ENCODE measurements around the gene TSPAN5.

Gene TSPAN5

GRCh38 chr4:98484031-98484430 is 174.4 kb downstream of the TSPAN5 start:
- Histone ChIP-seq H4K91ac (ENCODE audit: low read depth, low read length, poor library complexity) (no peak overlapping the region), H3K4me3 (ENCODE audit: low read length in 2 of 2) (no peak overlapping the region), H4K8ac (ENCODE audit: low read depth, low read length) (no peak overlapping the region), H3K36me3 (replicated peaks in 1 of 2; ENCODE audit: control insufficient read depth in 2 of 2, insufficient read depth in 2 of 2, low read length in 2 of 2) (no peaks in the 10 kb centered on the region), H2BK15ac (ENCODE audit: low read length) (no peak overlapping the region), H3K9ac (ENCODE audit: low read depth, low read length, poor library complexity) (no peak overlapping the region), H3K27ac (replicated peaks; ENCODE audit: low read length) (no peak overlapping the region), H3K23ac (ENCODE audit: low read depth, low read length, poor library complexity) (no peak overlapping the region), H3K4me2 (ENCODE audit: insufficient read depth, low read length, poor library complexity, severe bottlenecking) (no peak overlapping the region), H3K79me1 (ENCODE audit: low read depth, low read length) (no peaks in the 10 kb centered on the region), H3K18ac (ENCODE audit: low read length) (no peak overlapping the region), H3K4ac (ENCODE audit: low read length) (no peak overlapping the region), H2AK5ac (ENCODE audit: low read depth, low read length) (no peak overlapping the region), H2BK12ac (ENCODE audit: low read length) (no peak overlapping the region), H2BK120ac (ENCODE audit: low read depth, low read length) (no peak overlapping the region), H2AFZ (ENCODE audit: low read length) (no peak overlapping the region), H3K27me3 (ENCODE audit: control insufficient read depth in 3 of 3, insufficient read depth in 3 of 3, low read depth in 1 of 3, low read length in 3 of 3) (no peaks in the 10 kb centered on the region), H2BK5ac (ENCODE audit: low read length) (no peak overlapping the region), H3K14ac (ENCODE audit: low read length) (no peak overlapping the region), H3K9me3 (replicated peaks in 1 of 2; ENCODE audit: control insufficient read depth in 2 of 2, insufficient read depth in 1 of 2, low read depth in 1 of 2, low read length in 2 of 2) (no peaks in the 10 kb centered on the region), H3K4me1 (ENCODE audit: control insufficient read depth in 2 of 2, insufficient read depth in 1 of 2, low read depth in 1 of 2, low read length in 2 of 2) (peaks cover 0 to 1% of the 10 kb centered on the region in 2 donors)
- no CpG with 5 or more reads among the region's 3 CpGs for WGBS, 2 donors (ENCODE audit: extremely low coverage in 2 of 2, insufficient read length in 2 of 2, insufficient replicate concordance in 1 of 2)
- no peak for DNase-seq (ENCODE audit: low spot score)

DNA sequence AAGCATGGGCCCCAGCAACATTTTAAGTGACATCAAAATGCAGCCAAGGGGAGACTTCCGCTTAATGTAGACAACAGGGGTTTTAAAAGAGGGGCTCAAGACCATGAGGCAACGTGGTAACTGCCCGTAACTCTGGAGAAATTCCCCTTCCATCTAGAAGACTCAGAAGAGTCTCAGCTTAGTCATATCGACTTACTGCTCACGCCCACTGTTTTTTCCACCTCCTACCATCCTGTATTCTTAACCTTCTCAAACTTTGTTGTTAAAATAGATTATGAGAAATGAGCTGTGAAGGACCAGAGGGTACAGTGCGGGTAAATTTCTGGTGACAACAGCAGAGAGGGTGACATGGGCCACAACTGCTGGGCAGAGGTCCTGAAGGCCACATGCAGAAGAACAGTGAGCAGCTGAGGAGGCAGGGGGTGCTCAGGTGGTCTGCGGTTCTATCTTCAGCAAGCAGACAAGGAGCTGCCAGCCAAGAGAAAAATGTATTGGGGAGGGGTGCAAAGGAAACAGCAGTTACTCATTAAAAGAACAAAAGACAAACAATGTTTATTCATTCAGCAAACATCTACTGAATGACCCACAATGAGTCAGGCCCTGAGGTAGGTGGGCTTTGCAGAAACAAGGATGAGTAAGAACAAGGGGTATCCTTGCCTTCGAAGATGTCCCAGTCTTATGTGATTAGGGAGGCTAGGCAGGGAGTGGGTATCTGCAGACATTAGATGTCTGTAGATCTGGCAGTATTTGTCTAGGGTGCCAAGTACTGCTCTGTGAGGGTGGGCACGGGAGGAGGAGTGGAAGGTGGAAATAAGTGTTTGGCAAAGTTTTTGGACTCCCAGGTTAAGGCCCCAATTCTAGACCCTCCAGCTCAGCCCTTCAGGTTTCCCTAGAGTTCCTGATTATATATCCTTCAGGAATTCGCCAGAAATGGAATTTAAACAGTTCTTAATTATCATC is 175.3 kb downstream of the TSPAN5 start:
- Histone ChIP-seq H3K18ac (ENCODE audit: low read length) (peak overlapping the region; percentile 5), H3K4me1 (ENCODE audit: control insufficient read depth in 2 of 2, insufficient read depth in 1 of 2, low read depth in 1 of 2, low read length in 2 of 2) (peaks cover 0 to 1% of the 10 kb centered on the region in 2 donors), H2AFZ (ENCODE audit: low read length) (no peak overlapping the region), H2BK5ac (ENCODE audit: low read length) (no peak overlapping the region), H3K4ac (ENCODE audit: low read length) (no peak overlapping the region), H3K9ac (ENCODE audit: low read depth, low read length, poor library complexity) (no peak overlapping the region), H3K27ac (replicated peaks; ENCODE audit: low read length) (no peak overlapping the region), H3K4me3 (ENCODE audit: low read length in 2 of 2) (no peak overlapping the region), H3K23ac (ENCODE audit: low read depth, low read length, poor library complexity) (peak overlapping the region; percentile 66), H4K91ac (ENCODE audit: low read depth, low read length, poor library complexity) (no peak overlapping the region), H2BK120ac (ENCODE audit: low read depth, low read length) (no peak overlapping the region), H3K79me1 (ENCODE audit: low read depth, low read length) (no peaks in the 10 kb centered on the region), H4K8ac (ENCODE audit: low read depth, low read length) (no peak overlapping the region), H3K4me2 (ENCODE audit: insufficient read depth, low read length, poor library complexity, severe bottlenecking) (no peak overlapping the region), H2BK12ac (ENCODE audit: low read length) (no peak overlapping the region), H3K36me3 (replicated peaks in 1 of 2; ENCODE audit: control insufficient read depth in 2 of 2, insufficient read depth in 2 of 2, low read length in 2 of 2) (no peaks in the 10 kb centered on the region), H2BK15ac (ENCODE audit: low read length) (no peak overlapping the region), H2AK5ac (ENCODE audit: low read depth, low read length) (no peak overlapping the region), H3K14ac (ENCODE audit: low read length) (no peak overlapping the region), H3K9me3 (replicated peaks in 1 of 2; ENCODE audit: control insufficient read depth in 2 of 2, insufficient read depth in 1 of 2, low read depth in 1 of 2, low read length in 2 of 2) (no peaks in the 10 kb centered on the region), H3K27me3 (ENCODE audit: control insufficient read depth in 3 of 3, insufficient read depth in 3 of 3, low read depth in 1 of 3, low read length in 3 of 3) (no peaks in the 10 kb centered on the region)
- DNase-seq (ENCODE audit: low spot score) = no peak
- WGBS, 2 donors (ENCODE audit: extremely low coverage in 2 of 2, insufficient read length in 2 of 2, insufficient replicate concordance in 1 of 2) = no CpG with 5 or more reads among the region's 10 CpGs

GRCh38 chr4:98482503-98482846 is 175.9 kb downstream of the TSPAN5 start:
- Histone ChIP-seq H3K4me1 (ENCODE audit: control insufficient read depth in 2 of 2, insufficient read depth in 1 of 2, low read depth in 1 of 2, low read length in 2 of 2) (peaks cover 0 to 1% of the 10 kb centered on the region in 2 donors), H3K4me3 (ENCODE audit: low read length in 2 of 2) (no peak overlapping the region), H3K27me3 (ENCODE audit: control insufficient read depth in 3 of 3, insufficient read depth in 3 of 3, low read depth in 1 of 3, low read length in 3 of 3) (no peaks in the 10 kb centered on the region), H2AK5ac (ENCODE audit: low read depth, low read length) (no peak overlapping the region), H2BK5ac (ENCODE audit: low read length) (no peak overlapping the region), H2AFZ (ENCODE audit: low read length) (no peak overlapping the region), H3K23ac (ENCODE audit: low read depth, low read length, poor library complexity) (no peak overlapping the region), H3K36me3 (replicated peaks in 1 of 2; ENCODE audit: control insufficient read depth in 2 of 2, insufficient read depth in 2 of 2, low read length in 2 of 2) (no peaks in the 10 kb centered on the region), H3K4me2 (ENCODE audit: insufficient read depth, low read length, poor library complexity, severe bottlenecking) (no peak overlapping the region), H3K9ac (ENCODE audit: low read depth, low read length, poor library complexity) (no peak overlapping the region), H2BK120ac (ENCODE audit: low read depth, low read length) (no peak overlapping the region), H3K18ac (ENCODE audit: low read length) (no peak overlapping the region), H4K91ac (ENCODE audit: low read depth, low read length, poor library complexity) (no peak overlapping the region), H2BK15ac (ENCODE audit: low read length) (no peak overlapping the region), H3K4ac (ENCODE audit: low read length) (no peak overlapping the region), H3K27ac (replicated peaks; ENCODE audit: low read length) (no peak overlapping the region), H2BK12ac (ENCODE audit: low read length) (no peak overlapping the region), H3K79me1 (ENCODE audit: low read depth, low read length) (no peaks in the 10 kb centered on the region), H3K14ac (ENCODE audit: low read length) (no peak overlapping the region), H4K8ac (ENCODE audit: low read depth, low read length) (no peak overlapping the region), H3K9me3 (replicated peaks in 1 of 2; ENCODE audit: control insufficient read depth in 2 of 2, insufficient read depth in 1 of 2, low read depth in 1 of 2, low read length in 2 of 2) (no peaks in the 10 kb centered on the region)
- no CpG with 5 or more reads among the region's 3 CpGs for WGBS, 2 donors (ENCODE audit: extremely low coverage in 2 of 2, insufficient read length in 2 of 2, insufficient replicate concordance in 1 of 2)
- DNase-seq (ENCODE audit: low spot score) = no peak

DNA sequence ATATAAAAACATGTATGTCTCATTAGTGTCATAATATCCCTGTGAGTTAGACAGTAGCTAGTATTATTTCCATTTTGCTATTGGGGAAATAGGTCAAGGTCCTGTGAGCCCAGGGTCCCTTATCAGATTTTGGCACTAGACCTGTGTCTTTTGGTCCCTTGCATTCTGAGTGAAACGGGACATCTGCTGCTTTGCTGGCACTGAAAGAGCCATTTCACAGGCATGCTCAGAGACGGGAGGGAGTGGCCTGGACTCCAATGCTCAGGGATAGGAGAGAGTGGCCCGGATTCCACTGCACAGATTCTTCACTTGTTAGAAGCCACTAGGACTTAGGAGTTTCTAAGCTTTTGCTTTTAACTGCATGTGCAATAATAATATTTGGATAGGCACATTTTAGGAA is 177.2 kb downstream of the TSPAN5 start:
- H2BK5ac ChIP-seq (ENCODE audit: low read length) = no peak overlapping the region
- H4K8ac ChIP-seq (ENCODE audit: low read depth, low read length) = no peak overlapping the region
- no peak overlapping the region for H3K23ac ChIP-seq (ENCODE audit: low read depth, low read length, poor library complexity)
- no peak overlapping the region for H3K18ac ChIP-seq (ENCODE audit: low read length)
- H3K4me1 ChIP-seq (ENCODE audit: control insufficient read depth in 2 of 2, insufficient read depth in 1 of 2, low read depth in 1 of 2, low read length in 2 of 2) = peaks cover 0 to 1% of the 10 kb centered on the region in 2 donors
- no peak overlapping the region for H2BK15ac ChIP-seq (ENCODE audit: low read length)
- no peak overlapping the region for H2BK120ac ChIP-seq (ENCODE audit: low read depth, low read length)
- no peak overlapping the region for H3K4me3 ChIP-seq (ENCODE audit: low read length in 2 of 2)
- no peak overlapping the region for H3K14ac ChIP-seq (ENCODE audit: low read length)
- H3K27ac ChIP-seq (replicated peaks; ENCODE audit: low read length) = no peak overlapping the region
- H4K91ac ChIP-seq (ENCODE audit: low read depth, low read length, poor library complexity) = no peak overlapping the region
- H2BK12ac ChIP-seq (ENCODE audit: low read length) = no peak overlapping the region
- no peaks in the 10 kb centered on the region for H3K27me3 ChIP-seq (ENCODE audit: control insufficient read depth in 3 of 3, insufficient read depth in 3 of 3, low read depth in 1 of 3, low read length in 3 of 3)
- H3K9ac ChIP-seq (ENCODE audit: low read depth, low read length, poor library complexity) = no peak overlapping the region
- H3K4me2 ChIP-seq (ENCODE audit: insufficient read depth, low read length, poor library complexity, severe bottlenecking) = no peak overlapping the region
- H3K9me3 ChIP-seq (replicated peaks in 1 of 2; ENCODE audit: control insufficient read depth in 2 of 2, insufficient read depth in 1 of 2, low read depth in 1 of 2, low read length in 2 of 2) = peaks cover 0 to 2% of the 10 kb centered on the region in 2 donors
- no CpG with 5 or more reads among the region's 3 CpGs for WGBS, 2 donors (ENCODE audit: extremely low coverage in 2 of 2, insufficient read length in 2 of 2, insufficient replicate concordance in 1 of 2)
- DNase-seq (ENCODE audit: low spot score) = no peak
- peaks cover 1 to 2% of the 10 kb centered on the region in 2 donors for H3K36me3 ChIP-seq (replicated peaks in 1 of 2; ENCODE audit: control insufficient read depth in 2 of 2, insufficient read depth in 2 of 2, low read length in 2 of 2)
- no peak overlapping the region for H2AK5ac ChIP-seq (ENCODE audit: low read depth, low read length)
- no peak overlapping the region for H3K4ac ChIP-seq (ENCODE audit: low read length)
- no peaks in the 10 kb centered on the region for H3K79me1 ChIP-seq (ENCODE audit: low read depth, low read length)
- H2AFZ ChIP-seq (ENCODE audit: low read length) = no peak overlapping the region
